SHP77 treated with DMSO at 0.1 percent for 48 hours (cell line): ENCODE measurements around the gene DRC3.
A peak's percentile ranks its signal among the peaks of the same experiment; 100 is the strongest.
"Not testable (repeated sequence)": the region's sequence is repeated elsewhere in the genome, so short reads cannot be mapped to it uniquely, and the experiment has no call there.

ENCODE experiments used
- DNase-seq: peaks from one replicate; lab custom pipeline; 2025; lab: John Stamatoyannopoulos, UW

The DRC3 gene, protein sequence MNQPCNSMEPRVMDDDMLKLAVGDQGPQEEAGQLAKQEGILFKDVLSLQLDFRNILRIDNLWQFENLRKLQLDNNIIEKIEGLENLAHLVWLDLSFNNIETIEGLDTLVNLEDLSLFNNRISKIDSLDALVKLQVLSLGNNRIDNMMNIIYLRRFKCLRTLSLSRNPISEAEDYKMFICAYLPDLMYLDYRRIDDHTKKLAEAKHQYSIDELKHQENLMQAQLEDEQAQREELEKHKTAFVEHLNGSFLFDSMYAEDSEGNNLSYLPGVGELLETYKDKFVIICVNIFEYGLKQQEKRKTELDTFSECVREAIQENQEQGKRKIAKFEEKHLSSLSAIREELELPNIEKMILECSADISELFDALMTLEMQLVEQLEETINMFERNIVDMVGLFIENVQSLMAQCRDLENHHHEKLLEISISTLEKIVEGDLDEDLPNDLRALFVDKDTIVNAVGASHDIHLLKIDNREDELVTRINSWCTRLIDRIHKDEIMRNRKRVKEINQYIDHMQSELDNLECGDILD

DNA sequence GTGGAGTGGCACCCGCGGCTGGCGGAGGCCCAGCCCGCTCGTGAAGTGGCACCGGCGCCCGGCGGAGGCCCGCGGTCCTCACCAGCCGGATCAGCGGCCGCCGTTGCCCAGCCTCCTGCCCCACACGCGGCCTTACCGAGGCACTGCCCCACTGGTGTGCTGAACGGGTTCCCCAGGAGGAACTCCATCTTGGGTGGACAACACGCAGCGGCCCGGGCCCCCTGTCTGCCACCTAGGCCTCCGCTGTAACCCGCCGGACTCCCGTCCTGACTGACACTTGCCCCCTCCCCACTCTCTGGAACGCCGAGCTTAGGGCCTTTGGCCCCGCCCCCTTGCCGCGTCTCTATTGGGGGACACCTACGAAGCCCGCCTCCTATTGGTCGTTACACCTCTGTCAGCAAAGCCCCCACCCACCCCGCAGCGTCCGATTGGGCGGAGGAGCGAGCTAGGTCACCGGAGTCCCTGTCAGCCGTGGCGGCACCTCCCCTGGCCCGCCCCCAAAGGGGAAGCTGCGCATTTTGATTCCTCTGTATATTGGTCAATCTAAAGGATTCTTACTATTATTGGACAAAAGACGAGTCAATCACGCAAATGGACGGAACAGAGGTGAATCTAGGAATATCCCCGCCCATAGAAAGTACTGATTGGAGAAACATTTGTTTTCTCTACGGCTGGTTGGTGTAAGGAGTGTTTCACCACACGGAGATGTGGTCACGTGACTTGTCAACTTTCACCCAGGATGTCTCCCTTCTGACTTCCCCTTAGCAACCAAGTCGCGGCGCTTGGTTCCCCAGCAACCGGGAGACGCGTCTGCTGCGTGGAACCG is at the start of gene DRC3, which contains the start of gene TOM1L2:
TSS of gene DRC3 (plus strand) at position 737 of the 826 bp plus-strand sequence. CDS start 4,737 bp downstream, outside the sequence.
TSS of gene TOM1L2 (minus strand) at position 275 of the 826 bp plus-strand sequence. CDS start at position 188, 87 bp downstream.
- DNase-seq, result peak; percentile 100

DNA sequence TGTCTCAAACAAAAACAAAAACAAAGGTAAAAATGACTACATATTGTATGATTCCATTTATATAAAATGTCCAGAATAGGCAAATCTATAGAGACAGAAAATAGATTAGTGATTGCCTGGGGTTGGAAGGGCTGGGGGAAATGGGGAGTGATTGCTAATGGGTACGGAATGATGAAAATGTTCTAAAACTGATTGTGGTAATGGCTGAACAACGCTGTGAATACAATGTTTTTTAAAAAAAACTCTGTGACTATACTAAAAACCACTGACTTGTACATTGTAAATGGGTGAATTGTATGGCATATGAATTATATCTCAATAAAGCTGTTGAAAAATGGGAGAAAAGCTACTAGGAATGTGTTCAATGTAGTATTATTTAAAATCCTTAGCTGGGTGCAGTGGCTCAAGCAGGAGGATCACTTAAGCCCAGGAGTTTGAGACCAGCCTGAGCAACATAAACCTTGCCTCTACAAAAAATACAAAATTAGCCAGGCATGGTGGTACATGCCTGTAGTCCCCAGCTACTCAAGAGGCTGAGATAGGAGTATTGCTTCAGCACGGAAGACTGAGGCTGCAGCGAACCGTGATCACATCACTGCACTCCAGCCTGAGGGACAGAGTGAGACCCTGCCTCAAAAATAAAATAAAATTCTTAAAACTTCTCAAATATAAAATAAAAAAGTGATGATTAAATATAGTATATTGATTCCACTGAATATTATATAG is 48.4 kb upstream of the DRC3 start:
- no peak for DNase-seq

DNA sequence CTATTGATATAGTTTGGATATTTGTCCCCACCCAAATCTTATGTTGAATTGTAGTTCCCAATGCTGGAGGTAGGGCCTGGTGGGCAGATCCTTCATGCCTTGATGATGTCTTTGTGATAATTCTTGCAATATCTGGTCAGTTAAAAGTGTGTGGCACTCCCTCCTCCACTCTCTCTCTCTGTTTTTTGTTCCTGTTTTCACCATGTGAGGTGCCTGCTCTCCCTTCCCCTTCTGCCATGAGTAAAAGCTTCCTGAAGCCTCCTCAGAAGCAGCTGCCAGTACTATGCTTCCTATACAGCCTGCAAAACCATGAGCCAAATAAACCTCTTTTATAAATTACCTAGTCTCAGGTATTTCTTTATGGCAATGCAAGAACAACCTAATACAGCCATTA is 47.8 kb upstream of the DRC3 start:
- DNase-seq, result no peak

DNA sequence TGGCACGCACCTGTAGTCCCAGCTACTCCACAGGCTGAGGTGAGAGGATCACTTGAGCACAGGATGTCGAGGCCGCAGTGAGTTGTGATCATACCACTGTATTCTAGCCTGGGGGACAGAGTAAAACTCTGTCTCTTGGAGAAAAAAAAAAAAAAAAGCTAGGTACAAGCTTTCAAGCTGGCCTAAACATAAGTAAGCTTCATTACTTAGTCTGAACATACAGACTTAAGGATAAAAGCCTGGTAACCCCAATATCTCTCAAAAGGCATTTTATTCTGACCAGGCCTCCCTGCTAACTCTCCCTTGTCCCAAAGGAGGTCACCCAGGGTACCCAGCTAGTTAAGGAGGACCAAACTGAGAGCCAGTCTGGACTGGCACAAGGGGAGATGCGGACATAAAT is 46.6 kb upstream of the DRC3 start:
- DNase-seq, result no peak

DNA sequence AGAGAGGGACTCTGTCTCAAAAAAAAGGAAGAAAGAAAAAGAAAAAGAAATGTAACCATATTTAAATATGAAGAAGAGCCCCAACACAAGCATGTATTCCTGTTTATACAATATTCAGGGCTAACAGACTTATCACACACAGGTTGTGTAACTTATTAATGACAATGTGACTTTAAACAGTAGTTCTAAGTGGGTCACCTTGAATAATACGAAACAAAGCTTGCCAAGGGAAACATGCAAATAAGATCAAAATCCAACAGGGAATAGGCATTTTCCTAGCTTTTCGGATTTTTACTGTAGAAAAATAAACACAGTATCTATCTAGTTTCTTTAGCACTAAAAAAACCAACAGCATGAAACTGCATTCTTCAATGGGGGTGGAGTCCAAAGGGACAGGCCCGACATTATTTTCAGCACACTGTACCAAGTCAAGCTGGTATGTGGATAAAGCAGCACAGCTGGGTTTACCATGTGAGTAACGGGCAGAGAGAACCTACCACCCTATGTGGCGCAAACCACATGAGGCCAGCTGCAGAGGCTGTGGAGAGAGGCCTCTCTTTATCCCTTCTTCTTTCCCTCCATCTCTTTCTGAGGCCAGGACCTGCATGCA is 45.7 kb upstream of the DRC3 start:
- no peak for DNase-seq

DNA sequence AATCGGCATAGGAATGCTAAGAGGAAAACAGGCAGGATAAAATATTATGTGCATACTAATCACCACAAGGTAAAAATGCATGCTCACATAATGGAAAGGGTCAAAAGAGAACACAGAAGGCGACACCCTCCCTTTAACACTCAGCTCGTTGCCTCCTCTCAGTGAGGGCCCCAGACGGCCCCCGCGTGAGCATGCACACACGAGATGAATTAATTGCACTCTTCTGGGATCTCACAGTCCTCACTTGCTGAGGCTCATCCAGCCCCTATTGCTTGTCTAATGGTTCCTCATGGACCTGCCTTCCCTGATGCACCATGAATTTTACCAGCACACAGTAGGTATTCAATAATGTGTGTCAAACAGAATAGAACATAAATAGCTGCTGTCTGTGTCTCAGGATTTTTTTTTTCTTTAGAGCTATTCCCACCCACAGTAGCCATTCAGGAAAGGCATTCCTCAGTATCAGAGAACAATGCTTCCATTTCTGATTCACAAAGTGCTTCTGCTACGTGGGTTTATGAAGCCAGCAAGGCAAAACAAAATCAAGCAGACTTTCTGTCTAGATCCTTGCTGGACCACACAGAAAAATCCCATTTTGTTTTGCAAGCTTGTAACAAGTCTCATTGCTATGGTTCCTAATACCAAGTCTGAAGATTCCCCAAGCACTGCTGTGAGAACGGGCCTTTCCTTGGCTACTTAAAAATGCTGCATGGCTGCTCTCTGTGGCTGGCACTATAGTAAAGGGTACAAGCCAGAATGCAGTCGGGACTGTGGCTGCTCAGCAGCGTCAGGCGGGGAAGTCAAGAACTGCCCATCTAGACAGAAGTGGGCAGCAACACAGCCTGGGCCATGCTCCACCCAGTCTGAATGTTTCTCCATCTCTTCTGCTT is 44.0 kb upstream of the DRC3 start:
- DNase-seq, result no peak

DNA sequence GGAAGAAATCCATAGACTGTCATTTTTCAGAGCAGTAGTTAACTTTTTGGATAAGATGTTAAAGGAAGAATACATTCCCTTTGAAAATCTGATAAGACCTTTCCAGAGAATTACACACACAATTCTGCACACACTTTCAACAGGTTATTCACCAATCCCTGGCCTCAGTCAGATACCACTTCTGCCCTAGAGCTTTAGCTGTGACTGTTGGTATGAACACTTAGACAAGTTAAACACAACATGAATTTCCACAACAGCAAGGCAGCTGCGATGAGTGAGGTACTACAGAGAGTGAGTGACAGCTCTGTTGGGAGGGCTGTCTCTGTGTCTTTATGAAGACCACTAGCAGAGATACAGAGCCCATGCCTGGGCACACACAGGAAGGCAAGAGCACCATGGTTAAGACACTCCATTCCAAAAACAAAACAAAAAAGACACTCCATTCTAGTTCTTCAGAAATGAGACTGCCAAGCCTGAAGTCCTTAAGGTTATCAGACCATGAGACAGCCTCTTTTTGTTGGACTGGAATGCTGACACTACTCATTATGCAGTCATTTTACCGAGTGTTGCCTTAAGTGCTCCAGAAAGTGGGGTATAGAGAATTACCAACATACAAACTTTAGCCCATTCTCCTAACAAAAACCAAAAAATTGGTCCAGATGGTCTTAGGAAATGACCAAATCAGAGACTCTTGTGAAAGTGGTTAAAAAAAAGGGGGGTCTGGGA is 42.8 kb upstream of the DRC3 start:
- no peak for DNase-seq

DNA sequence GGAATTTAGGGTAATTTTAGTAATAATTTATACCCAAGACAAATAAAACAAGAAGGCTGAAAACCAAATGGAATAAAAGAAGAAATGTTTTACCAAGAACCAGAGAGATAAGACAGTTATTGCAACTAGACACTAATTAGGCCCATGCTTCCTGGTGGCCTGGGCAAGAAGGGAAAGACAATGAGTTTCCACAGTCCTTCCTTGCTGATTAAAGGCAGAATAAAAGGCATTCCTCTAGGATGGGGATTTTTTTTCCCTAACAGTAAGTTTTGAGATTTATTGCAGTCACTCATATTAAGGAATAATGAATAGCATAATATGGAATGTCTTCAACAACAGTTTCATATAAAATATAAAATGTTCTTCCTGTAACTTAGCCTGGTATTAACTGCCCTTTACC is 42.0 kb upstream of the DRC3 start:
- no peak for DNase-seq

DNA sequence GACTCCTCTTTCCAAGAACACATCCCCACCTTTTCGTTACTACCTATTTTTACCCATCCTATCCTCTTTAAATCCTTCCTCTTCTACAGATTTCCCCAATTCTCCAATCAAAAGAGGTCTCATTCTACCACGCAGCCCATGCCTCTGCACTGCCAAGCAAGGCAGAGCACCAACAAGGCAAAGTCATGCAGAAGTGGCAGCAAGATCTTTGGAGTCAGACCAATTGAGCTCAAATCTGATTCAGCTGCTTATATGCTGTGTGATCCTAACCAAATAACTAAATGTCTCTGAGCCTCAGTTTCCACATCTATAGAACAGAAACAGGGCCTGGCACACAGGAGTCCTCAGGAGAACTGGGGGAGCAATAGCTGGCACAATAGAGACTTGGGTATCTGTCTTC is 41.5 kb upstream of the DRC3 start:
- DNase-seq, result no peak

DNA sequence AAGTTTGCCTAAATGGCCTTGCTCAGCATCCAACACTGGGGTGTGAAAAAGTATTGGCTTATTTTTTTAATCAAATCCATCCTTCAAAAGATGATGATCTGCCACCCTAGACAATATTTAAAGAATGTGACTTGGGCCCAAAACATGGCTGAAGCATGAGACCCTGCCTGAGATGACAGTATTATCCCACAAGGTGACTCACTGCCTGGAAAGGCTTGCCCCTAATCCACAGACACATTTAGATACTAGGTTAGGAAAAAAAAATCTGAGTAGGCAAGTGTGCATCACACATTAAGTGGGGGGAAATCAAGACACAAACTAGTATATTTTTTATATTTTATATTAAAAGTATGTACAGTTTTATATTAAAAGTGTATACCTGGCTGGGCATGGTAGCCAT is 38.9 kb upstream of the DRC3 start:
- no peak for DNase-seq

DNA sequence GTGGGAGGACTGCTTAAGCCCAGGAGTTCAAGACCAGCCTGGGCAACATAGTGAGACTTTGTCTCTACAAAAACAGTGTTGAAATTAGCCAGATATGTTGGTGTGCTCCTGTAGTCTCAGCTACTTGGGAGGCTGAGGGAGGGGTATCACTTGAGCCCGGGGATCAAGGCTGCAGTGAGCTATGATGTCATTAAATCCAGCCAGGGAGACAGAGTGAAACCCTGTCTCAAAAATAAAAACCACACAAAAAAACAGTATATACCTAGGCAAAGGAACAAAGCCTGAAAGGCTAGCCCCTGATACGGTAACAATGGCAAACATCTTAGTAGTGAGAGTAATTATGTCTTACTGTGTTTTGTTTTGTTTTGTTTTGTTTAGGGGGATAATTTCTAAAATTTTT is 38.4 kb upstream of the DRC3 start:
- DNase-seq, result no peak

DNA sequence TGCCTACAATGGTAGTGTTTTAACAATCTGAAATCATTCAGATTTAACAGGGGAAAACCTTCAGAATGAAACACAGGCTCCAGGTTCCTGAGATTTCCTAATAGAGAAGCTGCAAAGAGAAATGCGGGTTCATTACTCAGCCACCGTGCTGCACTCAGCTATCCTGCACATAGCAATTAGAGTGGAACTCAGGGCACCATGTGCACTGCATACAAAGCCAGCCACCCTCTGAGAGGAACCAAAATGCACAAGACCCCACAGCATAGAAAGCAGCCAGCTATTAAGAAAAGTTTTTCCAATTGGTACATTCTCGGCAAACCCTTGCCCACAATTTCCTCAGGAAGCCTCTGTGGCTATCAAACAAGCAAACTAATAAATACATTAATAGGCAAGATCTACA is 37.9 kb upstream of the DRC3 start:
- no peak for DNase-seq

DNA sequence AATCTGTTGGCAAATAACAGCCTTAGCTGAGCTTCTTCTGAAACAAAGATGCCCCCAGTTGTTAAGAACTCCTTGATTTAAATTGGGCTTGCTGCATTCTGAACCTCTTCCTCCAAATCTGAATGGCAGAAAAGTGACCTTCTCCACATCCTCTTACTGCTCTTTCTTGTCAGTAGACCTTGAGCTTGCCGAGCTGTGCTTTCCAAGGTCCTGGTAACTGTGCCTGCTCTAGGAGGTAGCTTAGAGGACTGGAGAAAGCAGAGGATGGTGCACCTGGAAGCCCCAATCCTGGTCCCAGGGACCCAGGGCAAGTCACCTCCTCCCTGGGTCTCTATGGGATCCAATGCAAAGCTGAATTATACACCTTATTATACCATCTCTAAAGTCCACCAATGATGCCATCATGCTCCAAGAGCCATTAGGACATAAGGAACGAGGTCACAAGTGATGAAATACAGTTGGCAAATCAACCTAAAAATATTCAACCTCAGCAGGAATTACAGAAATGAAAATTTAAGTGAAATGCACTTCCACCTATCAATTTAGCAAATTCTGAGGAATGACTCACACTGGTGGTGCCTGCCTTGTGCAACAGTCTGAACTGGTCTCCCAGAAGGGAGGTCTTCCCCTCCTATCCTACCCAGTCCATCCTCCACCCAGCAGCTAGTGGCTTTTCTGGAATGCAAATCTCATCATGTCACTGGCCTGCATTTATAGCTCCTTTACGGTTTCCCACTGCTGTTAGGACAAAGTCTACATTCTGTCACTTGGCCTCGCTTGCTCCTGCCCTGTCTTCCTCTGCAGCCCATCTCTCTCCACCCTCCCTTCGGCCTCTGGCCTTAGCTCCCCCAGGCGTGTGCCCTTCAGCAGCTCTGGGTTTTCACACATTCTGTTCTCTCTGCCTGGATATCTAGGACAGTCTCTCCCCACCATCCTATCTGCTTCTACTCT is 37.1 kb upstream of the DRC3 start:
- no peak for DNase-seq

DNA sequence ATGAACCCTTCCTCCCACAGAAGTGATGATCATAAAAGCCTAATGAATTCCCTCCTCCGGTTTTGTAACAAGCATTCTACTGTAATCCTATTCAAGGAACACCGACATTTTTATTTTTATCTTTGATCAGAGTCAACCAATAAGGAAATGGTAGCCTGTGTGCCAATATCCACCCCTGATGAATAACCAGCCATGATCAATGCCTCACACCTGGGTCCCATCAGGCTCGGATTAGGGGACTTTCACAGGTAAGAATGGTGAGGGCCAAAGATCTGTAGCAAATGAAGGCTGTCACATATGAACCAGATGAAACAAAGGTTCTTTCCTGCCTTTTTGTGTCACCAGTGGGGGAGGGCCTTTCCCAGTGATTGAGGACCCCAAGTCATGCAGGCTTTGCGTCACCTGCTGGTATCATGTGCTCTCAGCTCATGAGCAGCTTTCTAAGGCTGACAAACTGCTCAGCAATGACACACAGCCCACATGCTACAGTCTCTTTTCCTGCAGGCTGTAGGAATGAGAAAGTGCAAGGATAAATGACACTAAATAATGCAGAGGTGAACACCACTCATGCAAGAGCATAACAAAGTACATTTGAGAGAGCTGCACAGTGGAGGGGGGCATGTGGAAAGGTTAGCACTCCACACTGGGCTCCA is 35.3 kb upstream of the DRC3 start:
- DNase-seq, result no peak

DNA sequence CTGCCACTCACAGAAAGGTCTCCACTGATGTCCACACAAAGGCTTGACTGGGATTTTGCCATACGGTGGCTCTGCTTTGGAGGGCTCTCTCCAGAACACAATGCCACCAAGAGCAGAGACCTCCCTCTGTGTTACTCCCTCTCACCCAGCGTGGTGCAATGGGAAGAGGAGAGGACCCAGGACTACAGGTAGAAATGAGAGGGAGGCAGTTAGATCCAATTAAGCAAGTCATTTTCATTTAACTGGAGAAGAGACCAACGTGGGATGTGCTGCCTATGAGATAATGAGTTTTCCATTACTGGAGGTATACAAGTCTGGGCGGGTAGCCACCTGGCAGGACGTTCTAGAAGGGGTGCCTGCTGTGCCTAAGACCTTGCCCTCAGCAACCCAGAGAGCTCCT is 34.7 kb upstream of the DRC3 start:
- DNase-seq, result no peak

DNA sequence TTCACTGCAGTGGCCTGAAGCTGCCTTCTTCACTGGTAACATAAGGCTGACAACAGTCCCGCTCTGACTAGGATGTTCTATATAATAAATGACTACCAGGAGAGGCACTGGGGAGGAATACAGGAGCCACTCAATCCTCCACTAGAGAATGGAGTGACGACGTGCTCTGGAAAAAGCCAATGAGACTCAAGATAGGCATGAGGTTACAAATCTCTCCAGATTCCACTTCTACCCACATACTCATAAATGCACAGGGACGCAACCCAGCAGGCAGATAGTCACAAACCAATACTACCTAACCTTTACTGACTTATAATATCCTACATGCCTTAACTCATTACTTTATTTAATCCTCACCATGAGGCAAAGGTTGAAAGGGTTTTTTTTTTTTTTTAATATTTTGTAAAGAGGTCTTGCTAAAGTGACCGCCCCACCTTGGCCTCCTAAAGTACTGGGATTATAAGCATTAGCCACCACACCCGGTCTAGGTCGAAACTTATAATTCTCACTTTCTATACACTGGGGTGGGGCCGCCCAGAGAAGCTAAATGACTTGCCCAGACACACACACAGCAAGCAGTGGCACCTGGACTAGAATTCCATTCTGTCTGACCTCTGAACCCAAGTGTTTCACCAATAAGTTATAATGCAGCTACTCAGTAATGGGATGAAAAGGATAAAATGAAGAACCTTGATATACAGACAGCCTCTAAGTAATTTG is 34.1 kb upstream of the DRC3 start:
- no peak for DNase-seq

DNA sequence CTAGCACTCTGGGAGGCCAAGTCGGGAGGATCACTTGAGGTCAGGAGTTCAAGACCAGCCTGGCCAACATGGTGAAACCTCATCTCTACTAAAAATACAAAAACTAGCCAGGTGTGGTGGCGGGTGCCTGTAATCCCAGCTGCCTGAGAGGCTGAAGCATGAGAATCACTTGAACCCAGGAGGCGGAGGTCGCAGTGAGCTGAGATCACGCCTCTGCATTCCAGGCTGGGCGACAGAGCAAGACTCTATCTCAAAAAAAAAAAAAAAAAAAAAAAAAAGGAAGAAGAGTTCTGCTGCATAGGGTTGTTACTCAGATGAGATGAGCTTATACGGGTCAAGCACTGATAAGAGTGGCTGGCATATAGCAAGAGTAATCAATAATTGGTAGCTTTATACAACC is 32.7 kb upstream of the DRC3 start:
- DNase-seq, result not testable (repeated sequence)

DNA sequence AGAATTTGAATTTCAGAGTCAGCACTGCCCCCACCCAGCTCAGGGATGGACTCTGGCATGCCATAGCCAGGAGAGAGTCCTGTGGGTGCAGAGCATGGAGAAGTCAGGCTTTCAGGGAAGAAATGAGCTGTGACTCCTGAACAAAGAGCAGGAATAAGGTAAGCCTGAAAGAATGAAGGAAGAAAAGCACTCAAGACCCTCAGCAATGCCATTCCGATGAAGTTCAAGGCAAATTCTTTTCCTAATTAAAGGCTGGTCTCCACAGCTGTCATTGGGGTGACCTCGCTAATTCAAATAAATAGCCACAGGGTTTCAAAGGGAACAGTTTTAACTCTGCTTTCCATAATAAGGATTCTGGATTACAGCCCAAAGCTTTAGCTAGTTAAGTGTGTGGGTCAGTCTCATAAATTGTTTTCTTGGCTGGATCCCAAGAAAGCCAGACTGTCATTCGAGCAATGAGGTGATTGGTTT is 32.2 kb upstream of the DRC3 start:
- DNase-seq, result no peak
